Uterus (tissue), 2 donors: ENCODE results near the gene IQGAP2.

Experiments
- POLR2A ChIP-seq, 2 donors: fragments of 450-650 bp; IDR thresholded peaks; one replicate each; pipeline ENCODE4 v1.6.1; 2016; ENCODE audit warnings: antibody characterized with exemption in 2 of 2, mild to moderate bottlenecking in 1 of 2, moderate library complexity in 1 of 2
- TF ChIP-seq, protein P1 (sequence below), 4 experiments: fragments of 200-600 bp in 2 of 4; fragments of 450-650 bp in 2 of 4; sonication (generic) in 2 of 4; IDR thresholded peaks; one replicate each; pipeline ENCODE4 v1.5.1; 2016 to 2019; ENCODE audit warnings: antibody characterized with exemption in 4 of 4, mild to moderate bottlenecking in 2 of 4, moderate library complexity in 1 of 4

DNA sequence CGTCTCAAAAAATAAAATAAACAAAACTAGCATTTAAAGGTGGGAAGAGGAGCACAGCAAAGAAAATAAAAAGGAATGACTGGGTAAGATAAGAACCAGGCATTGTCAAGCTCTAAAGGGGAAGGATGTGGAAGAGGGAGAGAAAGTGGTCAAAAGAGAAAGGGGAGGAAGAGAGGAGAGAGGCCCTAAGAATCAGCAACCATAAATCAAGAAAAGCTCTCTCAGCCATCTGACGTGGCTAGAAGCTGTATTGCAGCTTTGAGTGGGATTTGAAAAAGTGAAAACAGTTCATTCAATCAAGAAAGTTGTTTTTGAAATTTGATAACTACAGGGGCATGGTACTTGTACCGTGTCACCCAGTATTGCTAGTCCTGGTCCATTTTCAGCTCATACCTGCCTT lies 267.4 kb downstream of the IQGAP2 start:
- TF ChIP-seq, protein P1, sequence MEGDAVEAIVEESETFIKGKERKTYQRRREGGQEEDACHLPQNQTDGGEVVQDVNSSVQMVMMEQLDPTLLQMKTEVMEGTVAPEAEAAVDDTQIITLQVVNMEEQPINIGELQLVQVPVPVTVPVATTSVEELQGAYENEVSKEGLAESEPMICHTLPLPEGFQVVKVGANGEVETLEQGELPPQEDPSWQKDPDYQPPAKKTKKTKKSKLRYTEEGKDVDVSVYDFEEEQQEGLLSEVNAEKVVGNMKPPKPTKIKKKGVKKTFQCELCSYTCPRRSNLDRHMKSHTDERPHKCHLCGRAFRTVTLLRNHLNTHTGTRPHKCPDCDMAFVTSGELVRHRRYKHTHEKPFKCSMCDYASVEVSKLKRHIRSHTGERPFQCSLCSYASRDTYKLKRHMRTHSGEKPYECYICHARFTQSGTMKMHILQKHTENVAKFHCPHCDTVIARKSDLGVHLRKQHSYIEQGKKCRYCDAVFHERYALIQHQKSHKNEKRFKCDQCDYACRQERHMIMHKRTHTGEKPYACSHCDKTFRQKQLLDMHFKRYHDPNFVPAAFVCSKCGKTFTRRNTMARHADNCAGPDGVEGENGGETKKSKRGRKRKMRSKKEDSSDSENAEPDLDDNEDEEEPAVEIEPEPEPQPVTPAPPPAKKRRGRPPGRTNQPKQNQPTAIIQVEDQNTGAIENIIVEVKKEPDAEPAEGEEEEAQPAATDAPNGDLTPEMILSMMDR (IDR thresholded peaks at IDR 0.05) = no peak
- TF ChIP-seq POLR2A (IDR thresholded peaks at IDR 0.05) = no peak
